HEK293 (cell line): ENCODE measurements around the gene DNAAF9.

Experiments used
- CTCF ChIA-PET: fragments of 350-600 bp; formaldehyde crosslinking; extraction: SDS; loops from one replicate; lab custom pipeline; 2021; ENCODE audit warnings: antibody characterized with exemption; lab: Yijun Ruan, JAX
- POLR2A ChIA-PET: fragments of 300-600 bp; formaldehyde crosslinking; extraction: SDS; loops from one replicate; lab custom pipeline; 2020; ENCODE audit warnings: antibody characterized with exemption, inconsistent platforms; lab: Yijun Ruan, JAX
- H3K27ac ChIP-seq: fragments of 200-500 bp; sonication (Bioruptor generic); 2 replicates; pipeline ENCODE4 v1.5.1; 2014; ENCODE audit warnings: low read depth, low read length, control low read depth, inconsistent platforms; ENCODE audit errors: extremely low read depth
- H3K36me3 ChIP-seq, 2 experiments: fragments of 200-500 bp in 1 of 2; sonication (Bioruptor generic) in 1 of 2; 1 replicate in 1 of 2; 2 replicates in 1 of 2; pipeline ENCODE4 v1.5.1; 2014 to 2017; ENCODE audit warnings: inconsistent platforms in 2 of 2, low read length in 2 of 2; ENCODE audit not compliant: control insufficient read depth in 2 of 2, insufficient read depth in 1 of 2
- H3K4me1 ChIP-seq: fragments of 200-500 bp; sonication (Bioruptor generic); 2 replicates; pipeline ENCODE4 v1.5.1; 2014; ENCODE audit warnings: mild to moderate bottlenecking, low read length, inconsistent platforms; ENCODE audit not compliant: control insufficient read depth, insufficient read depth
- H3K4me3 ChIP-seq: 2 replicates; pipeline ENCODE4 v1.5.1; 2011; ENCODE audit warnings: low read depth, mild to moderate bottlenecking, control low read depth, low read length, moderate library complexity
- H3K9me3 ChIP-seq: fragments of 200-500 bp; sonication (Bioruptor generic); 2 replicates; pipeline ENCODE4 v1.5.1; 2014; ENCODE audit warnings: low read depth, low read length, inconsistent platforms; ENCODE audit not compliant: control insufficient read depth, insufficient read depth
- BCL11A ChIP-seq: fragments of 450-650 bp; formaldehyde crosslinking; IDR thresholded peaks from 2 replicates; pipeline ENCODE4 v1.5.1; 2016; ENCODE audit warnings: low read depth, missing biosample characterization, missing genetic modification characterization
- BCL11B ChIP-seq: fragments of 450-650 bp; formaldehyde crosslinking; IDR thresholded peaks from 2 replicates; pipeline ENCODE4 v1.5.1; 2016; ENCODE audit warnings: low read depth, missing biosample characterization, missing genetic modification characterization
- FEZF1 ChIP-seq: fragments of 450-650 bp; formaldehyde crosslinking; IDR thresholded peaks from 2 replicates; pipeline ENCODE4 v1.5.1; 2016; ENCODE audit warnings: missing biosample characterization, missing genetic modification characterization
- GLI2 ChIP-seq: fragments of 450-650 bp; formaldehyde crosslinking; IDR thresholded peaks from 2 replicates; pipeline ENCODE4; 2017; ENCODE audit warnings: missing biosample characterization, missing genetic modification characterization, low read depth, borderline replicate concordance
- GLIS1 ChIP-seq: fragments of 450-650 bp; formaldehyde crosslinking; IDR thresholded peaks from 2 replicates; pipeline ENCODE4 v1.5.1; 2016; ENCODE audit warnings: missing biosample characterization, missing genetic modification characterization
- HOXD13 ChIP-seq: sonication (generic); formaldehyde crosslinking; IDR thresholded peaks from 2 replicates; pipeline ENCODE4 v1.8.0; 2022; ENCODE audit warnings: missing genetic modification reagents, borderline replicate concordance
- IKZF3 ChIP-seq: fragments of 450-650 bp; IDR thresholded peaks from 2 replicates; pipeline ENCODE4 v1.5.0; 2018; ENCODE audit warnings: missing biosample characterization, mild to moderate bottlenecking, missing genetic modification characterization, moderate library complexity
- KLF10 ChIP-seq: fragments of 450-650 bp; IDR thresholded peaks from 2 replicates; pipeline ENCODE4 v1.5.1; 2018; ENCODE audit warnings: missing biosample characterization, mild to moderate bottlenecking, missing genetic modification characterization
- MYNN ChIP-seq: fragments of 450-650 bp; formaldehyde crosslinking; IDR thresholded peaks from 2 replicates; pipeline ENCODE4 v1.5.1; 2016; ENCODE audit warnings: missing biosample characterization, missing genetic modification characterization, borderline replicate concordance
- OSR2 ChIP-seq: fragments of 450-650 bp; formaldehyde crosslinking; IDR thresholded peaks from 2 replicates; pipeline ENCODE4 v1.5.1; 2016; ENCODE audit warnings: missing biosample characterization, missing genetic modification characterization
- SCRT1 ChIP-seq: fragments of 450-650 bp; formaldehyde crosslinking; IDR thresholded peaks from 2 replicates; pipeline ENCODE4 v1.5.1; 2016; ENCODE audit warnings: missing biosample characterization, missing genetic modification characterization, borderline replicate concordance
- ZBTB8A ChIP-seq: fragments of 450-650 bp; formaldehyde crosslinking; IDR thresholded peaks from 2 replicates; pipeline ENCODE4 v1.5.1; 2016; ENCODE audit warnings: missing biosample characterization, missing genetic modification characterization
- ZEB2 ChIP-seq: fragments of 450-650 bp; formaldehyde crosslinking; IDR thresholded peaks from 2 replicates; pipeline ENCODE4 v1.5.1; 2016; ENCODE audit warnings: missing biosample characterization, missing genetic modification characterization
- ZNF121 ChIP-seq: fragments of 450-650 bp; formaldehyde crosslinking; IDR thresholded peaks from 2 replicates; pipeline ENCODE4 v1.5.1; 2016; ENCODE audit warnings: missing biosample characterization, missing genetic modification characterization
- ZNF175 ChIP-seq: fragments of 450-650 bp; formaldehyde crosslinking; IDR thresholded peaks from 2 replicates; pipeline ENCODE4 v1.5.1; 2016; ENCODE audit warnings: missing biosample characterization, missing genetic modification characterization
- ZNF23 ChIP-seq: fragments of 450-650 bp; formaldehyde crosslinking; IDR thresholded peaks from 2 replicates; pipeline ENCODE4 v1.5.1; 2016; ENCODE audit warnings: missing biosample characterization, missing genetic modification characterization, borderline replicate concordance
- ZNF544 ChIP-seq: fragments of 450-650 bp; formaldehyde crosslinking; IDR thresholded peaks from 2 replicates; pipeline ENCODE4 v1.5.0; 2017; ENCODE audit warnings: missing biosample characterization, missing genetic modification characterization
- ZNF843 ChIP-seq: fragments of 450-650 bp; formaldehyde crosslinking; IDR thresholded peaks from 2 replicates; pipeline ENCODE4 v1.5.1; 2016; ENCODE audit warnings: missing biosample characterization, missing genetic modification characterization
- ZSCAN23 ChIP-seq: fragments of 450-650 bp; formaldehyde crosslinking; IDR thresholded peaks from 2 replicates; pipeline ENCODE4 v1.5.1; 2016; ENCODE audit warnings: missing biosample characterization, missing genetic modification characterization
- ZSCAN30 ChIP-seq: fragments of 450-650 bp; IDR thresholded peaks from 2 replicates; pipeline ENCODE4 v1.5.1; 2018; ENCODE audit warnings: missing biosample characterization, mild to moderate bottlenecking, missing genetic modification characterization, moderate library complexity
- ZXDB ChIP-seq: fragments of 450-650 bp; formaldehyde crosslinking; IDR thresholded peaks from 2 replicates; pipeline ENCODE4 v1.5.1; 2016; ENCODE audit warnings: missing biosample characterization, missing genetic modification characterization
- TF ChIP-seq, protein P1 (sequence below): fragments of 450-650 bp; formaldehyde crosslinking; IDR thresholded peaks from 2 replicates; pipeline ENCODE4 v1.5.1; 2016; ENCODE audit warnings: missing biosample characterization, missing genetic modification characterization
- TF ChIP-seq, protein P2 (sequence below): fragments of 450-650 bp; formaldehyde crosslinking; IDR thresholded peaks from 2 replicates; pipeline ENCODE4 v1.5.1; 2016; ENCODE audit warnings: missing biosample characterization, missing genetic modification characterization
- TF ChIP-seq, protein P3 (sequence below): fragments of 450-650 bp; formaldehyde crosslinking; IDR thresholded peaks from 2 replicates; pipeline ENCODE4 v1.5.1; 2017; ENCODE audit warnings: missing biosample characterization, missing genetic modification characterization
- TF ChIP-seq, protein P4 (sequence below): fragments of 450-650 bp; formaldehyde crosslinking; IDR thresholded peaks from 2 replicates; pipeline ENCODE4 v1.5.1; 2016; ENCODE audit warnings: missing biosample characterization, missing genetic modification characterization
- TF ChIP-seq, protein P5 (sequence below): fragments of 450-650 bp; formaldehyde crosslinking; IDR thresholded peaks from 2 replicates; pipeline ENCODE4 v1.5.1; 2017; ENCODE audit warnings: missing biosample characterization, missing genetic modification characterization

DNAAF9 gene

DNA sequence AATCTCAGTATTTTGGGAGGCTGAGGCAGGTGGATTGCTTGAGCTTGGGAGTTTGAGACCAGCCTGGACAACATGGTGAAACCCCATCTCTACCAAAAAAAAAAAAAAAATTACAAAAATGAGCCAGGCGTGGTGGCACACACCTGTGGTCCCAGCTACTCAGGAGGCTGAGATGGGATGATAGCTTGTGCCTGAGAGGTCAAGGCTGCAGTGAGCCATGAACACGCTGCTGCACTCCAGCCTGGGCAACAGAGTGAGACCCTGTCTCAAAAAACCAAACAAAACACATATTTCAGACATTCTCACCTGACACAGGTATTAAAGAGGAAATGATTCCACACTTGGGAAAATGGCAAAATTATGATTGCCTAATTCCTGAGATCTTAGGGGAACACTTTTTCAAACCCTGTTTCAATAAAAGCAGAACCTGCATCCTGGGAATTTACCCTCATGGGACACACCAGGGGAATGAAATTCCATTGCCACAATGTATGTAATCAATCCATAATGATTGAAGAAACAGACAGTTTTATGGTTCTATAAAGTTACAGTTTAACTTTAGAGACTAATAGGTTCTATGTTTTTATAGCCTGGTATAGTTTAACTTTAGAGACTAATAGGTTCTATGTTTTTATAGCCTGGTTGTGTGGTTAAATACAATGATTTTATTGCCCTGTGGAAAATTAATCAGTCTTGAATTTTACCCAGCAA, 29.6 kb upstream of the DNAAF9 start:
- POLR2A ChIA-PET, result interaction anchor here (0.7 kb wide), 1 partner anchor 122 kb away, joined by 3 read pairs; no protein-coding TSS in a partner anchor
- Histone ChIP-seq H3K36me3 (no peaks in the 10 kb centered on the region), H3K4me1 (peaks cover 5% of the 10 kb centered on the region; the same call in 1 of the 2 replicates), H3K9me3 (no peaks in the 10 kb centered on the region), H3K4me3 (no peak overlapping the region), H3K27ac (no peak overlapping the region)
- CTCF ChIA-PET, result no interaction called here
- TF ChIP-seq MYNN (tag by site-specific recombination) (no peak), GLI2 (tag by site-specific recombination) (0 out of 2 replicates have a peak, but pooled peaks have one; percentile 41), ZSCAN30 (peak; percentile 30; the same call in 1 of the 2 replicates), BCL11B (tag by site-specific recombination) (peak; percentile 86), ZNF23 (no peak), KLF10 (tag by site-specific recombination) (peak; percentile 63), ZBTB8A (tag by site-specific recombination) (peak; percentile 56; the same call in 1 of the 2 replicates), OSR2 (tag by site-specific recombination) (peak; percentile 71), FEZF1 (tag by site-specific recombination) (peak; percentile 83), ZNF175 (no peak), SCRT1 (tag by site-specific recombination) (peak; percentile 11; the same call in 1 of the 2 replicates), ZNF121 (tag by site-specific recombination) (peak; percentile 81), IKZF3 (tag by site-specific recombination) (0 out of 2 replicates have a peak, but pooled peaks have one; percentile 49), BCL11A (0 out of 2 replicates have a peak, but pooled peaks have one; percentile 38), ZNF544 (tag by site-specific recombination) (no peak), GLIS1 (0 out of 2 replicates have a peak, but pooled peaks have one; percentile 11), ZEB2 (tag by site-specific recombination) (0 out of 2 replicates have a peak, but pooled peaks have one; percentile 36), ZSCAN23 (tag by site-specific recombination) (no peak), ZNF843 (tag by site-specific recombination) (peak; percentile 94), HOXD13 (CRISPR knock-in tag) (peak; percentile 86), ZXDB (tag by site-specific recombination) (peak; percentile 25; the same call in 1 of the 2 replicates)
- TF ChIP-seq, protein P1, sequence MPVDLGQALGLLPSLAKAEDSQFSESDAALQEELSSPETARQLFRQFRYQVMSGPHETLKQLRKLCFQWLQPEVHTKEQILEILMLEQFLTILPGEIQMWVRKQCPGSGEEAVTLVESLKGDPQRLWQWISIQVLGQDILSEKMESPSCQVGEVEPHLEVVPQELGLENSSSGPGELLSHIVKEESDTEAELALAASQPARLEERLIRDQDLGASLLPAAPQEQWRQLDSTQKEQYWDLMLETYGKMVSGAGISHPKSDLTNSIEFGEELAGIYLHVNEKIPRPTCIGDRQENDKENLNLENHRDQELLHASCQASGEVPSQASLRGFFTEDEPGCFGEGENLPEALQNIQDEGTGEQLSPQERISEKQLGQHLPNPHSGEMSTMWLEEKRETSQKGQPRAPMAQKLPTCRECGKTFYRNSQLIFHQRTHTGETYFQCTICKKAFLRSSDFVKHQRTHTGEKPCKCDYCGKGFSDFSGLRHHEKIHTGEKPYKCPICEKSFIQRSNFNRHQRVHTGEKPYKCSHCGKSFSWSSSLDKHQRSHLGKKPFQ (tag by site-specific recombination), result 0 out of 2 replicates have a peak, but pooled peaks have one; percentile 52
- TF ChIP-seq, protein P2, sequence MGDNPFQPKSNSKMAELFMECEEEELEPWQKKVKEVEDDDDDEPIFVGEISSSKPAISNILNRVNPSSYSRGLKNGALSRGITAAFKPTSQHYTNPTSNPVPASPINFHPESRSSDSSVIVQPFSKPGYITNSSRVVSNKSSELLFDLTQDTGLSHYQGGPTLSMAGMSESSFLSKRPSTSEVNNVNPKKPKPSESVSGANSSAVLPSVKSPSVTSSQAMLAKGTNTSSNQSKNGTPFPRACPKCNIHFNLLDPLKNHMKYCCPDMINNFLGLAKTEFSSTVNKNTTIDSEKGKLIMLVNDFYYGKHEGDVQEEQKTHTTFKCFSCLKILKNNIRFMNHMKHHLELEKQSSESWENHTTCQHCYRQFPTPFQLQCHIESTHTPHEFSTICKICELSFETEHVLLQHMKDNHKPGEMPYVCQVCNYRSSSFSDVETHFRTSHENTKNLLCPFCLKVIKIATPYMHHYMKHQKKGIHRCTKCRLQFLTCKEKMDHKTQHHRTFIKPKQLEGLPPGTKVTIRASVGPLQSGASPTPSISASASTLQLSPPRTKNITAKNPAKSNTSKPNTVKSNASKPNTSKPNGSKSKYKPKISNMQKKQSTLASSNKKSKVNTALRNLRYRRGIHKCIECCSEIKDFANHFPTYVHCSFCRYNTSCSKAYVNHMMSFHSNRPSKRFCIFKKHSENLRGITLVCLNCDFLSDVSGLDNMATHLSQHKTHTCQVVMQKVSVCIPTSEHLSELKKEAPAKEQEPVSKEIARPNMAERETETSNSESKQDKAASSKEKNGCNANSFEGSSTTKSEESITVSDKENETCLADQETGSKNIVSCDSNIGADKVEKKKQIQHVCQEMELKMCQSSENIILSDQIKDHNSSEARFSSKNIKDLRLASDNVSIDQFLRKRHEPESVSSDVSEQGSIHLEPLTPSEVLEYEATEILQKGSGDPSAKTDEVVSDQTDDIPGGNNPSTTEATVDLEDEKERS (tag by site-specific recombination), result no peak
- TF ChIP-seq, protein P3, sequence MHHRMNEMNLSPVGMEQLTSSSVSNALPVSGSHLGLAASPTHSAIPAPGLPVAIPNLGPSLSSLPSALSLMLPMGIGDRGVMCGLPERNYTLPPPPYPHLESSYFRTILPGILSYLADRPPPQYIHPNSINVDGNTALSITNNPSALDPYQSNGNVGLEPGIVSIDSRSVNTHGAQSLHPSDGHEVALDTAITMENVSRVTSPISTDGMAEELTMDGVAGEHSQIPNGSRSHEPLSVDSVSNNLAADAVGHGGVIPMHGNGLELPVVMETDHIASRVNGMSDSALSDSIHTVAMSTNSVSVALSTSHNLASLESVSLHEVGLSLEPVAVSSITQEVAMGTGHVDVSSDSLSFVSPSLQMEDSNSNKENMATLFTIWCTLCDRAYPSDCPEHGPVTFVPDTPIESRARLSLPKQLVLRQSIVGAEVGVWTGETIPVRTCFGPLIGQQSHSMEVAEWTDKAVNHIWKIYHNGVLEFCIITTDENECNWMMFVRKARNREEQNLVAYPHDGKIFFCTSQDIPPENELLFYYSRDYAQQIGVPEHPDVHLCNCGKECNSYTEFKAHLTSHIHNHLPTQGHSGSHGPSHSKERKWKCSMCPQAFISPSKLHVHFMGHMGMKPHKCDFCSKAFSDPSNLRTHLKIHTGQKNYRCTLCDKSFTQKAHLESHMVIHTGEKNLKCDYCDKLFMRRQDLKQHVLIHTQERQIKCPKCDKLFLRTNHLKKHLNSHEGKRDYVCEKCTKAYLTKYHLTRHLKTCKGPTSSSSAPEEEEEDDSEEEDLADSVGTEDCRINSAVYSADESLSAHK (tag by site-specific recombination), result peak; percentile 62; the same call in 1 of the 2 replicates
- TF ChIP-seq, protein P4, sequence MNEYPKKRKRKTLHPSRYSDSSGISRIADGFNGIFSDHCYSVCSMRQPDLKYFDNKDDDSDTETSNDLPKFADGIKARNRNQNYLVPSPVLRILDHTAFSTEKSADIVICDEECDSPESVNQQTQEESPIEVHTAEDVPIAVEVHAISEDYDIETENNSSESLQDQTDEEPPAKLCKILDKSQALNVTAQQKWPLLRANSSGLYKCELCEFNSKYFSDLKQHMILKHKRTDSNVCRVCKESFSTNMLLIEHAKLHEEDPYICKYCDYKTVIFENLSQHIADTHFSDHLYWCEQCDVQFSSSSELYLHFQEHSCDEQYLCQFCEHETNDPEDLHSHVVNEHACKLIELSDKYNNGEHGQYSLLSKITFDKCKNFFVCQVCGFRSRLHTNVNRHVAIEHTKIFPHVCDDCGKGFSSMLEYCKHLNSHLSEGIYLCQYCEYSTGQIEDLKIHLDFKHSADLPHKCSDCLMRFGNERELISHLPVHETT (tag by site-specific recombination), result no peak
- TF ChIP-seq, protein P5, sequence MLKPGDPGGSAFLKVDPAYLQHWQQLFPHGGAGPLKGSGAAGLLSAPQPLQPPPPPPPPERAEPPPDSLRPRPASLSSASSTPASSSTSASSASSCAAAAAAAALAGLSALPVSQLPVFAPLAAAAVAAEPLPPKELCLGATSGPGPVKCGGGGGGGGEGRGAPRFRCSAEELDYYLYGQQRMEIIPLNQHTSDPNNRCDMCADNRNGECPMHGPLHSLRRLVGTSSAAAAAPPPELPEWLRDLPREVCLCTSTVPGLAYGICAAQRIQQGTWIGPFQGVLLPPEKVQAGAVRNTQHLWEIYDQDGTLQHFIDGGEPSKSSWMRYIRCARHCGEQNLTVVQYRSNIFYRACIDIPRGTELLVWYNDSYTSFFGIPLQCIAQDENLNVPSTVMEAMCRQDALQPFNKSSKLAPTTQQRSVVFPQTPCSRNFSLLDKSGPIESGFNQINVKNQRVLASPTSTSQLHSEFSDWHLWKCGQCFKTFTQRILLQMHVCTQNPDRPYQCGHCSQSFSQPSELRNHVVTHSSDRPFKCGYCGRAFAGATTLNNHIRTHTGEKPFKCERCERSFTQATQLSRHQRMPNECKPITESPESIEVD, result peak; percentile 98
